ENCODE measurements around the gene FAM171A2. TPM values are rescaled to one million over a fixed set of nuclear protein-coding genes. Genes with fewer than 3 reads are reported as not detected.

Gene FAM171A2
- total RNA-seq, 1 experiment from 2014 or later: 29.9 TPM

- peaks cover 41% of the 10 kb centered on the region for H3K4me1 Mint-ChIP-seq
- H3K4me3 Mint-ChIP-seq: peak overlapping the region; percentile 64
- no peaks in the 10 kb centered on the region for H3K9me3 Mint-ChIP-seq
- DNase-seq (ENCODE audit: low spot score) (no peak), ATAC-seq (no peak)
- CTCF ChIA-PET: interaction anchor here (0.6 to 2.5 kb wide), 22 partner anchors 8 to 248 kb away, joined by 3 to 20 read pairs (median 5); partner anchors contain the start of genes FAM171A2, FZD2, GRN and HDAC5
- POLR2A ChIA-PET: interaction anchor here (0.6 to 1.0 kb wide), 7 partner anchors 8 to 99 kb away, joined by 3 to 6 read pairs (median 3); no protein-coding TSS in a partner anchor
- no peak overlapping the region for H3K27ac Mint-ChIP-seq
- peaks cover 14% of the 10 kb centered on the region for H3K27me3 Mint-ChIP-seq (ENCODE audit: low read depth)
- H3K36me3 Mint-ChIP-seq: peaks cover 3% of the 10 kb centered on the region; the same call in 1 of the 2 replicates
- TF ChIP-seq, protein P1, sequence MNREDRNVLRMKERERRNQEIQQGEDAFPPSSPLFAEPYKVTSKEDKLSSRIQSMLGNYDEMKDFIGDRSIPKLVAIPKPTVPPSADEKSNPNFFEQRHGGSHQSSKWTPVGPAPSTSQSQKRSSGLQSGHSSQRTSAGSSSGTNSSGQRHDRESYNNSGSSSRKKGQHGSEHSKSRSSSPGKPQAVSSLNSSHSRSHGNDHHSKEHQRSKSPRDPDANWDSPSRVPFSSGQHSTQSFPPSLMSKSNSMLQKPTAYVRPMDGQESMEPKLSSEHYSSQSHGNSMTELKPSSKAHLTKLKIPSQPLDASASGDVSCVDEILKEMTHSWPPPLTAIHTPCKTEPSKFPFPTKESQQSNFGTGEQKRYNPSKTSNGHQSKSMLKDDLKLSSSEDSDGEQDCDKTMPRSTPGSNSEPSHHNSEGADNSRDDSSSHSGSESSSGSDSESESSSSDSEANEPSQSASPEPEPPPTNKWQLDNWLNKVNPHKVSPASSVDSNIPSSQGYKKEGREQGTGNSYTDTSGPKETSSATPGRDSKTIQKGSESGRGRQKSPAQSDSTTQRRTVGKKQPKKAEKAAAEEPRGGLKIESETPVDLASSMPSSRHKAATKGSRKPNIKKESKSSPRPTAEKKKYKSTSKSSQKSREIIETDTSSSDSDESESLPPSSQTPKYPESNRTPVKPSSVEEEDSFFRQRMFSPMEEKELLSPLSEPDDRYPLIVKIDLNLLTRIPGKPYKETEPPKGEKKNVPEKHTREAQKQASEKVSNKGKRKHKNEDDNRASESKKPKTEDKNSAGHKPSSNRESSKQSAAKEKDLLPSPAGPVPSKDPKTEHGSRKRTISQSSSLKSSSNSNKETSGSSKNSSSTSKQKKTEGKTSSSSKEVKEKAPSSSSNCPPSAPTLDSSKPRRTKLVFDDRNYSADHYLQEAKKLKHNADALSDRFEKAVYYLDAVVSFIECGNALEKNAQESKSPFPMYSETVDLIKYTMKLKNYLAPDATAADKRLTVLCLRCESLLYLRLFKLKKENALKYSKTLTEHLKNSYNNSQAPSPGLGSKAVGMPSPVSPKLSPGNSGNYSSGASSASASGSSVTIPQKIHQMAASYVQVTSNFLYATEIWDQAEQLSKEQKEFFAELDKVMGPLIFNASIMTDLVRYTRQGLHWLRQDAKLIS (CRISPR knock-in tag; IDR thresholded peaks at IDR 0.05; ENCODE audit: borderline replicate concordance): no peak
- TF ChIP-seq GABPB1 (CRISPR knock-in tag; IDR thresholded peaks at IDR 0.05): no peak
- TF ChIP-seq USF1 (CRISPR knock-in tag; IDR thresholded peaks at IDR 0.05): no peak
- no peak for TF ChIP-seq AR (CRISPR knock-in tag; IDR thresholded peaks at IDR 0.05)
- no peak for TF ChIP-seq OVOL2 (CRISPR knock-in tag; IDR thresholded peaks at IDR 0.05; ENCODE audit: borderline replicate concordance)
- TF ChIP-seq NR3C1 (CRISPR knock-in tag; conservative IDR thresholded peaks at IDR 0.05; ENCODE audit: low read depth): no peak
These were observed 54.8 kb downstream of the FAM171A2 start for GRCh38 chr17:44308865-44309264.

- ChIA-PET POLR2A (interaction anchor here (0.6 to 1.0 kb wide), 8 partner anchors 8 to 98 kb away, joined by 3 to 6 read pairs (median 3); no protein-coding TSS in a partner anchor), CTCF (interaction anchor here (0.6 to 2.5 kb wide), 21 partner anchors 8 to 249 kb away, joined by 3 to 20 read pairs (median 5); partner anchors contain the start of genes FAM171A2, FZD2, GRN and HDAC5)
- ATAC-seq (peak; percentile 91), DNase-seq (ENCODE audit: low spot score) (peak; percentile 96)
- peaks cover 9% of the 10 kb centered on the region for H3K27me3 Mint-ChIP-seq (ENCODE audit: low read depth)
- H3K4me3 Mint-ChIP-seq: peak within 1 kb of the TSS; percentile 69
- H3K36me3 Mint-ChIP-seq: peaks cover 4% of the 10 kb centered on the region; the same call in 1 of the 2 replicates
- H3K27ac Mint-ChIP-seq: peak within 1 kb of the TSS; percentile 72; the same call in 1 of the 2 replicates
- peaks cover 41% of the 10 kb centered on the region for H3K4me1 Mint-ChIP-seq
- H3K9me3 Mint-ChIP-seq: no peaks in the 10 kb centered on the region
- no peak for TF ChIP-seq EMX1 (CRISPR knock-in tag; IDR thresholded peaks at IDR 0.05)
- no peak for TF ChIP-seq NR1H2 (CRISPR knock-in tag; IDR thresholded peaks at IDR 0.05)
- peak; percentile 94; the same call in 1 of the 2 replicates for TF ChIP-seq ARID4B (CRISPR knock-in tag; IDR thresholded peaks at IDR 0.05; ENCODE audit: borderline replicate concordance)
- TF ChIP-seq IRF2 (CRISPR knock-in tag; IDR thresholded peaks at IDR 0.05; ENCODE audit: borderline replicate concordance, low read depth): no peak
- peak; percentile 23; the same call in 1 of the 2 replicates for TF ChIP-seq HMGXB4 (CRISPR knock-in tag; IDR thresholded peaks at IDR 0.05)
- 0 out of 2 replicates have a peak, but pooled peaks have one; percentile 41 for TF ChIP-seq RELA (CRISPR knock-in tag; IDR thresholded peaks at IDR 0.05; ENCODE audit: borderline replicate concordance)
- TF ChIP-seq NR2C2 (CRISPR knock-in tag; IDR thresholded peaks at IDR 0.05): no peak
- no peak for TF ChIP-seq CBFB (CRISPR knock-in tag; IDR thresholded peaks at IDR 0.05; ENCODE audit: low read depth)
- peak; percentile 65 for TF ChIP-seq FOXK1 (CRISPR knock-in tag; IDR thresholded peaks at IDR 0.05)
- no peak for TF ChIP-seq JAZF1 (CRISPR knock-in tag; IDR thresholded peaks at IDR 0.05)
- TF ChIP-seq TEAD1 (CRISPR knock-in tag; IDR thresholded peaks at IDR 0.05): 0 out of 2 replicates have a peak, but pooled peaks have one; percentile 57
- TF ChIP-seq, protein P2, sequence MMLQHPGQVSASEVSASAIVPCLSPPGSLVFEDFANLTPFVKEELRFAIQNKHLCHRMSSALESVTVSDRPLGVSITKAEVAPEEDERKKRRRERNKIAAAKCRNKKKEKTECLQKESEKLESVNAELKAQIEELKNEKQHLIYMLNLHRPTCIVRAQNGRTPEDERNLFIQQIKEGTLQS (CRISPR knock-in tag; conservative IDR thresholded peaks at IDR 0.05): no peak
These were observed 55.3 kb downstream of the FAM171A2 start, which contains the start of gene RUNDC3A for GRCh38 chr17:44308320-44308818. Gene RUNDC3A (plus strand): TSS chr17:44308601. CDS start chr17:44308833, 232 bp downstream.

Measured in WTC11 (cell line).